ENCODE measurements around the gene TCTN1.
"Not testable (repeated sequence)": the region's sequence is repeated elsewhere in the genome, so short reads cannot be mapped to it uniquely, and the experiment has no call there.

TCTN1 gene

DNA sequence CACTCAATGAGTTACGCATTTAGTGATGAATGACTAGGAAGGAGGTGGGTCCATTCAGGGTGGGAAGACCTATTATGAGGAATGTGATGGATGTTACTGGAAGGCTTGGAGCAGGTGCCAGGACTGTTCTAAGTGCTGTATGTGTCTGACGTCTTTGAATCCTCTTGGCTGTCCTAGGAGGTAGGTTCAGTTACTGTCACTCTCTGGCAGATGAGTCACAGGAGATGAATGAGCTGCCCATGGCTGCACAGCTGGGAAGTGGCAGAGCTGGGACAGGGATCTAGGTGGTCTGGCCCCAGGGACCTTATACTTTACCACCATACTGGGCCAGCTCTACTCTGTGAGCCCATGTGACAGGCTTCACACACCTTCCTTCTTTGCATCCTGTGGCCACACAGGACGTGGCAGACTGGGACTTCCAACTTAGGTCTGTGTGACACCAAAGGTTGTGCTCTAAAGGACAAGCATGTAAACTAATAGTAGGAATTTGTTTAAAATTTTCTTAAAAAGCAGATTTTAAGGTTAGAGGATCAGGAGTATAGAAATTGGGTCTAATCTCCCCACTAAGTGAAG is 24.0 kb downstream of the TCTN1 start:
- no peak for DNase-seq (ENCODE audit: low spot score in 2 of 2)
- Histone ChIP-seq H3K36me3 (replicated peaks) (0 out of 2 replicates have a peak, but pooled peaks cover 2% of the 10 kb centered on the region), H3K4me1 (0 out of 2 replicates have a peak, but pooled peaks cover 2% of the 10 kb centered on the region), H3K9me3 (no peaks in the 10 kb centered on the region), H3K27me3 (ENCODE audit: low read depth) (no peaks in the 10 kb centered on the region), H3K4me3 (no peak overlapping the region)
- in situ Hi-C loops (cut with MboI; ENCODE audit: low sequenced_read_pairs) = no loop called here

DNA sequence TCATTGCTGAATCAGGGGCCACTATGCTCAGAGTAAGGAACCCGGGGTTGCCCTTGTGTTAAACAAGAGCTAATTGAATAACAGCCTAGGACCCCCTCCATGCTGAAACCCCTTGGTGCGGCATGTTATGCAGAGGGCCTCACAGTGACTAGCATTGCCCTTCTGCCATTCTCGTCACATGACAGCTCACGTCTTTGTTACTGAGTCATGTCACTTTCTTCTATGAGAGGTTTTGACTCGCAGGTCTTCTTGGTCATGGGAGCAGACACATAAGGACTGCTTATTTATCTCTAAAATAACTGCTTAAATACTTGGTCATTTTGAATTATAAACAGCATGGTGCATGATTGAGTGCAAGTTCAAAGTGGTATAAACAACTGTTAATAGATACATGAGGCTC is 24.9 kb downstream of the TCTN1 start:
- Histone ChIP-seq H3K36me3 (replicated peaks) (0 out of 2 replicates have a peak, but pooled peaks cover 2% of the 10 kb centered on the region), H3K27me3 (ENCODE audit: low read depth) (no peaks in the 10 kb centered on the region), H3K9me3 (no peaks in the 10 kb centered on the region), H3K4me1 (0 out of 2 replicates have a peak, but pooled peaks cover 2% of the 10 kb centered on the region), H3K4me3 (no peak overlapping the region)
- DNase-seq (ENCODE audit: low spot score in 2 of 2) = no peak
- in situ Hi-C loops (cut with MboI; ENCODE audit: low sequenced_read_pairs) = no loop called here

DNA sequence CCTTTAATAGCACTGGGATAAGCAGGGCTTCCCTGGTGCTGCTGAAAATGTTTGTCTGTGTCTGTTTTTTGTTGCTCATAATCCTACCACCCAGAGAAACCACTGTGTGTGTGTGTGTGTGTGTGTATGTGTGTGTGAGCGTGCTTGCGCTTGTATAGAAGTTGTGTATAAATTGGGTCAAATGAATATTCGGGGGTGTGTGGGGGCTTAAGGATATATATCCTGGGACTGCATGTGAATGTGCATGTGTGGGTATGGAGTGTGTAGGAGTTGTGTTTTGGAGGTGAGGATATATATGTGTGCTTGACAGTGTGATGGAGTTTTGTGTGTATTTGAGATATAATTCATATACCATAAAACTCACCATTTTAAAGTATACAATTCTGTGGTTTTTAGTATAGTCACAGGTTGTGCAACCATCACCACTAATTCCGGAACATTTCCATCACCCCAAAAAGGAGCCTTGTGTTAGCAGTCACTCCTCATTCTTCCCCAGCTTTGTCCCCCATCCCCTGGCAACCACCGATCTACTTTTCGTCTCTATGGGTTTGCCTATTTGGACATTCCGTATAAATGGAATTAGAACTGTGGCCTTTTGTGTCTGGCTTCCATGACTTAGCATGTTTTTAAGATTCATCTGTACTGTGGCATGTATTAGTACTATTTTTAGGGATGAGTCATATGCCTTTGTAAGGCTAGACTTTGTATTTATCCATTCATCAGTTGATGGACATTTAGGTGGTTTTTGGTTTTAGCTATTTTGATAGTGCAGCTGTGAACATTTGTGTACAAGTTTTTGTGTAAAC is 25.6 kb downstream of the TCTN1 start:
- Histone ChIP-seq H3K27me3 (ENCODE audit: low read depth) (no peaks in the 10 kb centered on the region), H3K4me3 (no peak overlapping the region), H3K4me1 (0 out of 2 replicates have a peak, but pooled peaks cover 2% of the 10 kb centered on the region), H3K36me3 (replicated peaks) (0 out of 2 replicates have a peak, but pooled peaks cover 2% of the 10 kb centered on the region), H3K9me3 (no peaks in the 10 kb centered on the region)
- in situ Hi-C loops (cut with MboI; ENCODE audit: low sequenced_read_pairs) = no loop called here
- no peak for DNase-seq (ENCODE audit: low spot score in 2 of 2)

DNA sequence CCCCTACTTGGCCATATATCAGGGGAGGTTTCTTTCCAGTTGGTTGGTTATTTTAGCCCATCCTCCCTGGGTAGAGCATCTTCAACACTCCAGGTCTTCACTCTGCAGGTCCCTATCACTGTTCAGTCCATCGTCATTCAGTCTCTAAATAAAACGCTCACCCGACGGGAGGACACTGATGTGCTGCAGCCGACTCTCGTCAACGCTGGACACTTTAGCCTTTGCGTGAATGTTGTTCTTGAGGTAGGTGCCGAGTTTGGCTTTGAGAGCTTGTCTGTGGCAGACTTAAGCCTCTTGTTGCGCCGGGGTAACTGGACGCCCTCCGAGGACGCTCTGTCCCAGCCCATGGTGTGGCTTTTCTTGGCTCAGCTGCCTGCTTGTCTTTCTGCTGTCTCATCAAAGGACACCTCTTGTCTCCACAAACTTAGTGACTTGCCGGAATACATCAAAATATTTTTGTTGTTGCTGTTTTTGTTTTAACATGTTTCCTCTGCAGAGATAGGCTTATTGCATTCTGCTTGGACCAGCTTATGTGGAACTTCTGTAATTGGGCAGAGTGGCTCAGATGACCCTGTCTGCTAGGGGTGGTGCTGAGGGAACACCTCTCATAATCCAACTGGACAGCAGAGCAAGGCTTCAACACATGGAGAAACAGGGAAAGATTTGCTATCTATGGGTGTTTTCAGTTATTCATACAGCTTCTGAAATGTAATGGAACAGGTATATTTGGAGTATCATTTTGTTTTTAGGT is 26.5 kb downstream of the TCTN1 start:
- 0 out of 2 replicates have a peak, but pooled peaks cover 2% of the 10 kb centered on the region for H3K36me3 ChIP-seq (replicated peaks)

DNA sequence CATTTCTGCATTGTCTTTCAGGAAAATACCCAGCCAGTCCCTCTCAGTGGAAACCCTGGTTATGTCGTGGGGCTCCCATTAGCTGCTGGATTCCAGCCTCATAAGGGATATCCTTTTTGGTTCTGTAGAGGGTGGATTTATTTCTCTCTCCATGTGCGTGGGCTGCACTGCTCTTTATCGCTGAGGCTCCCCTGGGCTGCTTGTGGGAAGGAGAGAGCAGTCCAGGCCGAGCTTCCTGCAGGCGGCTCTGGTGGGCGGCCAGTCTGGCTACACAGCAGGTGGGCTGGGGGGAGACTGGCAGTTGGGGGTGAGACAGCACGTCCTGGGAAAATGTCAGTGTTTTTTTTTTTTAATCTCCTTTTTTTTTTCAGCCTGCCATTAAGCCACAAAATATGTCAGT is 27.6 kb downstream of the TCTN1 start:
- Histone ChIP-seq H3K36me3 (replicated peaks) (0 out of 2 replicates have a peak, but pooled peaks cover 2% of the 10 kb centered on the region), H3K4me1 (0 out of 2 replicates have a peak, but pooled peaks cover 2% of the 10 kb centered on the region), H3K27me3 (ENCODE audit: low read depth) (no peaks in the 10 kb centered on the region), H3K4me3 (no peak overlapping the region), H3K9me3 (no peaks in the 10 kb centered on the region)
- in situ Hi-C loops (cut with MboI; ENCODE audit: low sequenced_read_pairs) = no loop called here
- no peak for DNase-seq (ENCODE audit: low spot score in 2 of 2)

More for the DNA sequence above, 26.5 kb downstream of the TCTN1 start:
- 0 out of 2 replicates have a peak, but pooled peaks cover 2% of the 10 kb centered on the region for H3K4me1 ChIP-seq
- H3K4me3 ChIP-seq = no peak overlapping the region
- in situ Hi-C loops (cut with MboI; ENCODE audit: low sequenced_read_pairs) = no loop called here
- no peak for DNase-seq (ENCODE audit: low spot score in 2 of 2)
- no peaks in the 10 kb centered on the region for H3K27me3 ChIP-seq (ENCODE audit: low read depth)
- no peaks in the 10 kb centered on the region for H3K9me3 ChIP-seq

DNA sequence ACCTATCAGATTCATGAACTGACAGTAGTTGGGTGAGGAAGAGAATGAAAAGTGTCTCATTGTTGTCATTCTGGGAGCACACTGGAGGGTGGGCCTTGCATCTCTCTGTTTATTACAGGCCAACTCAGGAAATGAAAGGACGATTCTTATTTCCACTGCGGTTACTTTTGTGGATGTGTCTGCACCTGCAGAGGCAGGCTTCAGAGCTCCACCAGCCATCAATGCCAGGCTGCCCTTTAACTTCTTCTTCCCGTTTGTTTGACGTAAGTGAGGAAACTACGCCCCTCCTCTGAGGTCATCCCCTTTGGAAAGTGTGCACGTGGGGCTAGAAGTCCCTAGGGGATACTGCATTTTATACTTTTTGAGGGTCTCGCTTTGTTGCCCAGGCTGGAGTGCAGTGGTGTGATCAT is 33.7 kb downstream of the TCTN1 start:
- DNase-seq (ENCODE audit: low spot score in 2 of 2) = no peak
- in situ Hi-C loops (cut with MboI; ENCODE audit: low sequenced_read_pairs) = no loop called here
- Histone ChIP-seq H3K27me3 (ENCODE audit: low read depth) (no peaks in the 10 kb centered on the region), H3K4me1 (no peaks in the 10 kb centered on the region), H3K9me3 (no peaks in the 10 kb centered on the region), H3K4me3 (no peak overlapping the region), H3K36me3 (replicated peaks) (no peaks in the 10 kb centered on the region; the same call in 1 of the 2 replicates)

DNA sequence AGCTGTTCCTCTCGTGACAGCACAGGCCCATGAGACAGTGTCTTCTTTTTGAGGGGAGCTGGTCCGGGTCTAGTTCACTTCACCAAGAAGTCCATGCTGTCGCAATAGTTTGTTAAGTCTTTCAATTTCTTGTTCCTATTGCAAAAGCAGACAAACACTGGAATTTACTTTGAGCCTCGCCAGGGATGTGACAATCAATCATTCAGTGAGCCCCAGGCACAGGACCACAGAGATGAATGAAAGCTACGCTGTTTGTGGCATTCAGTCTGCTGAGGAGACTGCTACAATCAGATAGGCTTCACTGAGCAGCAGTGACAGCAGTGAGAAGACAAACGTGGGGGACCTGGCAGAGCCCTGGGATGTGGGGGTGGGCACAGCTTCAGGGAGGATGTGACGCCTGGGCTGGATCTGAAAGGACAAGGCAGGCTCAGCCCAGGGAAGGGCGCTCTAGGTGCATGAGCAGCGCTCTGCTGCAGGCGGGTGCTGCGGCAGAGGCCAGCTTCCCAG is 35.5 kb downstream of the TCTN1 start:
- H3K9me3 ChIP-seq = no peaks in the 10 kb centered on the region
- H3K36me3 ChIP-seq (replicated peaks) = no peaks in the 10 kb centered on the region; the same call in 1 of the 2 replicates
- H3K4me1 ChIP-seq = peaks cover 6% of the 10 kb centered on the region
- in situ Hi-C loops (cut with MboI; ENCODE audit: low sequenced_read_pairs) = no loop called here
- no peak overlapping the region for H3K4me3 ChIP-seq
- H3K27me3 ChIP-seq (ENCODE audit: low read depth) = no peaks in the 10 kb centered on the region
- no peak for DNase-seq (ENCODE audit: low spot score in 2 of 2)

DNA sequence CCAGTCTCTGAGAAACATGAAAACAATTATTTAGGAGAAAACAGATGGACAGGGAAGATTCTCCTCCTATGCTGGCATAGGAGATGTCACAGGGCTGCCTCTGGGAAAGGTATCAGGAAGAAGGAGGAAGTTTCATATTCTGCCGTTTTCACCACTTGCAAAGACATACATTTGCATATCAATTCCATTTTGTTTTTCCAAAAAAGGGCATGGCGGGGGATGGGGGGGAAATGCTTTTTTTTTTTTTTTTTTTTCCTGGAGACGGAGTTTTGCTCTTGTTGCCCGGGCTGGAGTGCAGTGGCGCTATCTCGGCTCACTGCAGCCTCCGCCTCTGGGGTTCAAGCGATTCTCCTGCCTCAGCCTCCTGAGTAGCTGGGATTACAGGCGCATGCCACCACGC is 40.3 kb downstream of the TCTN1 start:
- H3K27me3 ChIP-seq (ENCODE audit: low read depth); H3K9me3 ChIP-seq; in situ Hi-C loops (cut with MboI; ENCODE audit: low sequenced_read_pairs); H3K36me3 ChIP-seq (replicated peaks); H3K4me1 ChIP-seq; H3K4me3 ChIP-seq: not testable (repeated sequence)
- peak; percentile 26 to 39 for DNase-seq (ENCODE audit: low spot score in 2 of 2)

DNA sequence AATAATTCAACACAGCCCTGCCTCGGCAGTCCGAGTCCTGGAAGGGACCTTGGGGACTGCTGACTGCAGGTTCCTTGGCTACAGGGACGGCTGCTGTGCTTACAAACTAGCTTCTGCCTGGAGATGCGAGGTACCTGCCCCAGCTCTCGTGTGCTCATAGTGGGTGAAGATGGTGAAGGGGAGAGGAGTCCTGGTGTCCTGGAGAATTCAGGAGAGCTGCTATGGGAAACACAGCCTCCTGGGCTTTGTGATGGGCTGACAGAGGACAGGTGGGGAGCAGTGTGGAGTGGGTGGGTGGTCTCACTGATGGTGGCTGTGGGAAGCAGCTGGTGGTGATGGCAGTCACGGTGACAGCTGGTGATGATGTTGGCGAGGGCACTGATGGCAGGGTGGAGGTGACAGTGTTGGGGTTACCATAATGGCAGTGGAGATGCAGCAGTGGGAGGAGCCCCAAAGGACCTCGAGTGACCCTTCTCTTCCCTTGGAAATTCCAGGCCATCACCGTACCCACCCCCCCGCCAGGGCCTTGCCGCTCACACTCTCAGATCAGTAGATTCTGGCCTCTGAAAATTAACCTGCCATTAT is 42.2 kb downstream of the TCTN1 start:
- Histone ChIP-seq H3K36me3 (replicated peaks) (no peaks in the 10 kb centered on the region; the same call in 1 of the 2 replicates), H3K4me1 (peaks cover 6% of the 10 kb centered on the region), H3K4me3 (no peak overlapping the region), H3K27me3 (ENCODE audit: low read depth) (no peaks in the 10 kb centered on the region), H3K9me3 (no peaks in the 10 kb centered on the region)
- no peak for DNase-seq (ENCODE audit: low spot score in 2 of 2)
- in situ Hi-C loops (cut with MboI; ENCODE audit: low sequenced_read_pairs) = no loop called here

DNA sequence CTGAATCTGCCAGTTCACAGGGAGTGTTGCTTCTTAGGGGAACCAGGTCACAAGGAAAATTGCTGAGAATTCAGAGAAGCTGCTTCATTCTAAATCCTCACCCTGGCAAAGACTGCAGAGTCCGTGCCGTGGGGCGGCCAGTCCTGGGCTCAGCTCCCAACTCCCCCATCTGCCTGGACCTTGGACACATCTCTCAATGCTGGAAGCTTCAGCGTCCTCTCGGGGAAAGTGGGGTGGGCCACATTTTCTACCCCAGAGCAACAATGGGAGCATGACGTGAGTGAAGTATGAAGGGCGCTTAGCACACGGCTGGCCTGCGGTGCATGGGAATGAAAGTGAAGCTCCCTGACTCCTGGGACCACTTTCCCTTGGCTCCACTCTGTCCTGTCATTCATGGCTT is 43.8 kb downstream of the TCTN1 start:
- no peaks in the 10 kb centered on the region for H3K9me3 ChIP-seq
- in situ Hi-C loops (cut with MboI; ENCODE audit: low sequenced_read_pairs) = no loop called here
- peaks cover 6% of the 10 kb centered on the region for H3K4me1 ChIP-seq

DNA sequence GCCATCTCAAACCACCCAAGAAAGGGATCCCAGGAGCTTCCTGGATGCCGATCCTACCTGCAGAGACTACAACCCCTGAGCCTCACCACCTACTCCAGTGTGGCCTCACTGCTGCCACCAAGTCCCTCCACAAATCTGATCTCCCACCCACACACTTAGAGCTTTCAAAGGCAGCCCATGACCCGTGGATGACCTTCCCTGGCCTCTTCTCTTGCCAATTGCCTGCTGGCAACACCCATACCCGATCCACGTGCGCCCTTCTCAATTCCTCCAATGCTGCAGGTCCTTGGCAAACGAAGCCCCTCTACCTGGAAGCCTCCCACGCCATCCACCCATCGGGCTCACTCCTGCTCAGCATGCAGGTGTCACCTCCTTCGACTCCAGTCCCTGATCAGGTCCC is 44.3 kb downstream of the TCTN1 start:
- in situ Hi-C loops (cut with MboI; ENCODE audit: low sequenced_read_pairs) = no loop called here
- no peaks in the 10 kb centered on the region for H3K36me3 ChIP-seq (replicated peaks)
- H3K4me3 ChIP-seq = no peak overlapping the region
- DNase-seq (ENCODE audit: low spot score in 2 of 2) = no peak
- peaks cover 6% of the 10 kb centered on the region for H3K4me1 ChIP-seq
- no peaks in the 10 kb centered on the region for H3K27me3 ChIP-seq (ENCODE audit: low read depth)
- H3K9me3 ChIP-seq = no peaks in the 10 kb centered on the region

More for the DNA sequence above, 43.8 kb downstream of the TCTN1 start:
- Histone ChIP-seq H3K27me3 (ENCODE audit: low read depth) (no peaks in the 10 kb centered on the region), H3K36me3 (replicated peaks) (no peaks in the 10 kb centered on the region), H3K4me3 (no peak overlapping the region)
- no peak for DNase-seq (ENCODE audit: low spot score in 2 of 2)

DNA sequence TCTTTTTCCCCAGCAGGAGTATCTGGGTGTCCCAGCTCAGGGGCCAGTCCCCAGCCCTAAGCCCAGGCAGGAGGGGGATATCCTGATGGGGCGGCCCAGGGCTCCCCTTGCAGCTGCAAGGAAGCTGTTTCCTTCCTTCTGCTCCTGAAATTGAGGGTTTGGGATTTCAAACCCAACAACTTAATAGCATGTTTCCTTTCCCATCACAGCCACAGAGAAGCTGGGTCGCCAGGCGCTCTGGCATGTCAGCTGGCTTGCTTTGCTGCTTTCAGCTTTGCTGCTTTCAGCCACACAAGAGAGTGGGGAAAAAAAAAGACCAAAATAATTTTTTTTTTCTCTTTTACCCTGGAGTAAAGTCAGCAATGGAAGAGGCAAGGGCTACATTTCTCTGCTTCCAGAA is 44.9 kb downstream of the TCTN1 start:
- no peaks in the 10 kb centered on the region for H3K9me3 ChIP-seq
- H3K36me3 ChIP-seq (replicated peaks) = no peaks in the 10 kb centered on the region
- in situ Hi-C loops (cut with MboI; ENCODE audit: low sequenced_read_pairs) = no loop called here
- no peaks in the 10 kb centered on the region for H3K27me3 ChIP-seq (ENCODE audit: low read depth)
- no peak for DNase-seq (ENCODE audit: low spot score in 2 of 2)
- no peak overlapping the region for H3K4me3 ChIP-seq
- peaks cover 3% of the 10 kb centered on the region for H3K4me1 ChIP-seq

DNA sequence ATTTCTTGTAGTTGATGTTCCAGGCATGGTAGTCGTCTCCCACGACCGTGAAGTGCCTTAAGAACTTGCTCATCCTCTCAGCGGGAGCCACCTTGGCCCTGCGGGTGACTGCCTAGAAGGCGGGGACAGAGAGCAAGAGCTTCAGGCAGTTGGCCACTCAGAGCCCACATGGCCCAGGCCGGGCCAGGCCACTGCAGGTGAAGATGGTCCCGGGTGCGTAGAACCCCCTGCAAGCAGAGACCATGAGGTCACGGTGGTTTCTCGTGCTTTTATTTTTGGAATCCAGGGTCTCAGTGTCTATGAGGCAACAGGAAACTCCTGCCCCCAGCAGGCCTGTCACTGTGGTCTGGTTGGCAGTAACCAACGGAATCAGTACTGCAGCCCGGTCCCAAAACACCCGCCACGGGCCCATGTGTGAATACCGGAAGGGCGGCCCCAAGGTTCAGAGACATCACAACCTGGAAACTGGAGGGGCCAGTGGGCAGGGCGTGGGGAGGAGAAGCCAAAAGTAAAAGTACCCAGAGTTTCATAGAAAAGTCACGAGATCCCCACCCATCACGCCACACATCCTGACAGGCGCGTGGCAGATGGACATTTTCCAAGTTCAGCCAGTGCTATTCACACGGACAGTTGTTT is 47.5 kb downstream of the TCTN1 start:
- no peak for DNase-seq (ENCODE audit: low spot score in 2 of 2)
- H3K4me3 ChIP-seq = no peak overlapping the region

More for the DNA sequence above, 47.5 kb downstream of the TCTN1 start:
- H3K4me1 ChIP-seq = no peaks in the 10 kb centered on the region
- in situ Hi-C loops (cut with MboI; ENCODE audit: low sequenced_read_pairs) = no loop called here
- H3K27me3 ChIP-seq (ENCODE audit: low read depth) = no peaks in the 10 kb centered on the region
- H3K36me3 ChIP-seq (replicated peaks) = no peaks in the 10 kb centered on the region
- 0 out of 2 replicates have a peak, but pooled peaks cover 5% of the 10 kb centered on the region for H3K9me3 ChIP-seq
